ENCODE measurements around the gene CDH4. TPM values are rescaled to one million over a fixed set of nuclear protein-coding genes. Genes with fewer than 3 reads are reported as not detected.

Gene CDH4
- total and polyA plus RNA-seq, 2 of the 8 experiments (the other 6 are each of a cell fraction or from before 2014, with no cell fraction given), result 4.3 to 7.9 TPM

- Histone ChIP-seq H2BK120ac (replicated peaks; ENCODE audit: low read depth, low read length) (no peak overlapping the region), H3K4me3 (ENCODE audit: extremely low read depth in 1 of 4, insufficient read depth in 2 of 4, low read depth in 3 of 4, low read length in 4 of 4) (no peak overlapping the region), H3K23me2 (ENCODE audit: low read depth, low read length) (peaks cover 4% of the 10 kb centered on the region; the same call in 1 of the 2 replicates), H3K27me3 (replicated peaks in 1 of 4; ENCODE audit: control insufficient read depth in 3 of 4, extremely low read depth in 1 of 4, insufficient read depth in 3 of 4, low read length in 3 of 4) (peaks cover 0 to 8% (median 2%) of the 10 kb centered on the region in 4 experiments; a peak in 3 of 7 replicates), H3K4me2 (ENCODE audit: insufficient read depth in 1 of 2, low read depth in 2 of 2, low read length in 2 of 2) (no peak overlapping the region), H3K4ac (replicated peaks; ENCODE audit: insufficient read length, low read depth, low read length) (no peak overlapping the region), H3K9me3 (ENCODE audit: insufficient read depth in 2 of 2, low read depth in 1 of 2, low read length in 1 of 2) (no peaks in the 10 kb centered on the region), H4K8ac (ENCODE audit: extremely low read depth, insufficient read depth, low read length) (no peak overlapping the region), H3K9ac (replicated peaks in 1 of 4; ENCODE audit: extremely low read depth in 1 of 4, low read depth in 3 of 4, low read length in 3 of 4) (no peak overlapping the region), H4K5ac (ENCODE audit: insufficient read length, low read depth, low read length) (no peak overlapping the region), H3K23ac (ENCODE audit: insufficient read length) (no peak overlapping the region), H3K14ac (ENCODE audit: insufficient read length) (no peak overlapping the region), H3K27ac (ENCODE audit: low read depth, low read length) (no peak overlapping the region), H4K91ac (replicated peaks; ENCODE audit: insufficient read length, low read length) (no peak overlapping the region), H2AFZ (ENCODE audit: low read length) (no peak overlapping the region), H3K56ac (replicated peaks; ENCODE audit: insufficient read length, low read depth, low read length) (no peak overlapping the region), H3K4me1 (replicated peaks in 1 of 4; ENCODE audit: control insufficient read depth in 3 of 4, insufficient read depth in 4 of 4, low read length in 3 of 4) (no peaks in the 10 kb centered on the region), H3K36me3 (ENCODE audit: control insufficient read depth in 2 of 4, insufficient read depth in 4 of 4, low read length in 3 of 4) (no peaks in the 10 kb centered on the region), H2BK15ac (ENCODE audit: low read length) (no peak overlapping the region), H2BK12ac (ENCODE audit: low read depth, low read length) (no peak overlapping the region), H3K18ac (ENCODE audit: extremely low read depth, low read length) (no peak overlapping the region), H4K20me1 (replicated peaks in 1 of 2; ENCODE audit: control insufficient read depth in 1 of 2, insufficient read depth in 2 of 2, low read length in 2 of 2) (peaks cover 0 to 4% of the 10 kb centered on the region in 2 experiments), H3K79me2 (ENCODE audit: control insufficient read depth in 1 of 2, insufficient read depth in 2 of 2, low read length in 2 of 2) (no peaks in the 10 kb centered on the region), H2BK5ac (ENCODE audit: low read depth, low read length) (no peak overlapping the region), H2BK20ac (ENCODE audit: low read length) (no peak overlapping the region), H2AK5ac (ENCODE audit: low read depth, low read length) (no peak overlapping the region), H3K79me1 (ENCODE audit: low read depth, low read length) (no peaks in the 10 kb centered on the region)
- no peak for FAIRE-seq
- POLR2A ChIA-PET (ENCODE audit: partially characterized antibody), result no interaction called here
- CTCF ChIA-PET (ENCODE audit: partially characterized antibody), result no interaction called here
- WGBS, 2 experiments (ENCODE audit: extremely low coverage in 1 of 2, insufficient coverage in 1 of 2, insufficient read length in 1 of 2, insufficient replicate concordance in 2 of 2, low coverage in 1 of 2, low lambda C conversion rate in 2 of 2, missing lambda C conversion rate in 1 of 2), result 92% methylated on average over 19 of the region's 19 CpGs; no CpG with 5 or more reads in 1 of the 2 experiments
- DNase-seq (ENCODE audit: low read depth in 1 of 2, low spot score in 2 of 2), result no peak
- TF ChIP-seq CBX5 (IDR thresholded peaks at IDR 0.05; ENCODE audit: low read depth, low read length), result no peak
These were observed 369.1 kb downstream of the CDH4 start for GRCh38 chr20:61621035-61621730.

All from H1 (cell line).